ENCODE measurements around the gene LETM1. TPM values are rescaled to one million over a fixed set of nuclear protein-coding genes. Genes with fewer than 3 reads are reported as not detected.

LETM1 gene
- 10 to 100 TPM; 56.6 to 58.9 TPM for total RNA-seq

GRCh38 chr4:1856071-1856942, at the start of gene LETM1:
Gene LETM1, minus strand, starts transcription at chr4:1856156. Its CDS starts 206 bp downstream, at chr4:1855950.
- DNase-seq (peak; percentile 94), ATAC-seq (peak; percentile 92)
- Mint-ChIP-seq H3K4me3 (peak within 1 kb of the TSS; percentile 81), H3K36me3 (ENCODE audit: low read depth) (peaks cover 9% of the 10 kb centered on the region), H3K4me1 (ENCODE audit: low read depth) (peaks cover 50% of the 10 kb centered on the region), H3K9me3 (ENCODE audit: insufficient read depth) (no peaks in the 10 kb centered on the region), H3K27ac (peak within 1 kb of the TSS; percentile 84), H3K27me3 (ENCODE audit: low read depth) (no peaks in the 10 kb centered on the region)
- ChIA-PET CTCF (interaction anchor here (1.6 to 2.3 kb wide), 2 partner anchors 14 to 43 kb away, joined by 6 to 16 read pairs; no protein-coding TSS in a partner anchor), POLR2A (interaction anchor here (1.5 to 3.4 kb wide), 5 partner anchors 10 to 134 kb away, joined by 5 to 29 read pairs (median 5); partner anchors contain the start of gene NSD2)

GRCh38 chr4:1904042-1904441, 48.1 kb upstream of the LETM1 start:
- H3K4me1 Mint-ChIP-seq (ENCODE audit: low read depth), result peaks cover 79% of the 10 kb centered on the region
- ATAC-seq (no peak), DNase-seq (no peak)
- H3K27ac Mint-ChIP-seq, result peak overlapping the region; percentile 17
- H3K27me3 Mint-ChIP-seq (ENCODE audit: low read depth), result no peaks in the 10 kb centered on the region
- ChIA-PET POLR2A (no interaction called here), CTCF (no interaction called here)
- peaks cover 79% of the 10 kb centered on the region for H3K36me3 Mint-ChIP-seq (ENCODE audit: low read depth)
- no peaks in the 10 kb centered on the region for H3K9me3 Mint-ChIP-seq (ENCODE audit: insufficient read depth)
- no peak overlapping the region for H3K4me3 Mint-ChIP-seq

GRCh38 chr4:1903035-1903434, 47.1 kb upstream of the LETM1 start:
- peaks cover 79% of the 10 kb centered on the region for H3K36me3 Mint-ChIP-seq (ENCODE audit: low read depth)
- no peak overlapping the region for H3K27ac Mint-ChIP-seq
- no peak overlapping the region for H3K4me3 Mint-ChIP-seq
- H3K27me3 Mint-ChIP-seq (ENCODE audit: low read depth), result no peaks in the 10 kb centered on the region
- POLR2A ChIA-PET, result no interaction called here
- no peak for DNase-seq
- CTCF ChIA-PET, result no interaction called here
- no peaks in the 10 kb centered on the region for H3K9me3 Mint-ChIP-seq (ENCODE audit: insufficient read depth)
- ATAC-seq, result no peak
- peaks cover 77% of the 10 kb centered on the region for H3K4me1 Mint-ChIP-seq (ENCODE audit: low read depth)

GRCh38 chr4:1902243-1902642, 46.3 kb upstream of the LETM1 start:
- Mint-ChIP-seq H3K9me3 (ENCODE audit: insufficient read depth) (no peaks in the 10 kb centered on the region), H3K4me1 (ENCODE audit: low read depth) (peaks cover 75% of the 10 kb centered on the region), H3K27me3 (ENCODE audit: low read depth) (no peaks in the 10 kb centered on the region), H3K36me3 (ENCODE audit: low read depth) (peaks cover 78% of the 10 kb centered on the region), H3K27ac (no peak overlapping the region), H3K4me3 (no peak overlapping the region)
- ChIA-PET CTCF (interaction anchor here (1.6 kb wide), 1 partner anchor 39 kb away, joined by 4 read pairs; no protein-coding TSS in a partner anchor), POLR2A (no interaction called here)
- ATAC-seq (no peak), DNase-seq (no peak)

- no peak overlapping the region for H3K4me3 Mint-ChIP-seq
- DNase-seq (no peak), ATAC-seq (no peak)
- H3K9me3 Mint-ChIP-seq (ENCODE audit: insufficient read depth), result no peaks in the 10 kb centered on the region
- no peaks in the 10 kb centered on the region for H3K27me3 Mint-ChIP-seq (ENCODE audit: low read depth)
- POLR2A ChIA-PET, result no interaction called here
- peaks cover 80% of the 10 kb centered on the region for H3K36me3 Mint-ChIP-seq (ENCODE audit: low read depth)
- CTCF ChIA-PET, result interaction anchor here (1.6 to 4.7 kb wide), 6 partner anchors 8 to 154 kb away, joined by 4 to 64 read pairs (median 20); partner anchors contain the start of gene LETM1
- peaks cover 75% of the 10 kb centered on the region for H3K4me1 Mint-ChIP-seq (ENCODE audit: low read depth)
- H3K27ac Mint-ChIP-seq, result no peak overlapping the region
Observed at GRCh38 chr4:1901127-1901526, 45.2 kb upstream of the LETM1 start.

- CTCF ChIA-PET, result interaction anchor here (1.2 to 4.7 kb wide), 13 partner anchors 8 to 153 kb away, joined by 4 to 64 read pairs (median 11); partner anchors contain the start of gene LETM1
- H3K4me3 Mint-ChIP-seq, result no peak overlapping the region
- no peaks in the 10 kb centered on the region for H3K9me3 Mint-ChIP-seq (ENCODE audit: insufficient read depth)
- DNase-seq (no peak), ATAC-seq (no peak)
- POLR2A ChIA-PET, result interaction anchor here (2.3 kb wide), 1 partner anchor 30 kb away, joined by 14 read pairs; the partner anchor contains the start of gene NSD2
- no peaks in the 10 kb centered on the region for H3K27me3 Mint-ChIP-seq (ENCODE audit: low read depth)
- H3K36me3 Mint-ChIP-seq (ENCODE audit: low read depth), result peaks cover 80% of the 10 kb centered on the region
- no peak overlapping the region for H3K27ac Mint-ChIP-seq
- peaks cover 75% of the 10 kb centered on the region for H3K4me1 Mint-ChIP-seq (ENCODE audit: low read depth)
Observed at GRCh38 chr4:1900624-1901023, 44.7 kb upstream of the LETM1 start.

GRCh38 chr4:1900087-1900433, 44.1 kb upstream of the LETM1 start:
- POLR2A ChIA-PET, result interaction anchor here (0.6 to 2.3 kb wide), 5 partner anchors 7 to 327 kb away, joined by 3 to 14 read pairs (median 5); partner anchors contain the start of gene NSD2
- no peak for DNase-seq
- Mint-ChIP-seq H3K4me3 (no peak overlapping the region), H3K4me1 (ENCODE audit: low read depth) (peaks cover 75% of the 10 kb centered on the region), H3K9me3 (ENCODE audit: insufficient read depth) (no peaks in the 10 kb centered on the region), H3K27ac (no peak overlapping the region), H3K36me3 (ENCODE audit: low read depth) (peaks cover 80% of the 10 kb centered on the region), H3K27me3 (ENCODE audit: low read depth) (no peaks in the 10 kb centered on the region)
- CTCF ChIA-PET, result interaction anchor here (0.7 to 4.7 kb wide), 24 partner anchors 9 to 177 kb away, joined by 3 to 64 read pairs (median 6); partner anchors contain the start of gene LETM1
- ATAC-seq, result no peak

- peaks cover 79% of the 10 kb centered on the region for H3K36me3 Mint-ChIP-seq (ENCODE audit: low read depth)
- ChIA-PET POLR2A (interaction anchor here (0.6 to 2.3 kb wide), 5 partner anchors 8 to 327 kb away, joined by 3 to 14 read pairs (median 5); partner anchors contain the start of gene NSD2), CTCF (interaction anchor here (0.7 to 4.7 kb wide), 32 partner anchors 10 to 210 kb away, joined by 3 to 64 read pairs (median 5); partner anchors contain the start of gene LETM1)
- peak; percentile 94 for ATAC-seq
- DNase-seq, result peak; percentile 85
- no peak overlapping the region for H3K4me3 Mint-ChIP-seq
- H3K27ac Mint-ChIP-seq, result peak overlapping the region; percentile 79
- H3K4me1 Mint-ChIP-seq (ENCODE audit: low read depth), result peaks cover 72% of the 10 kb centered on the region
- H3K27me3 Mint-ChIP-seq (ENCODE audit: low read depth), result no peaks in the 10 kb centered on the region
- no peaks in the 10 kb centered on the region for H3K9me3 Mint-ChIP-seq (ENCODE audit: insufficient read depth)
Observed at GRCh38 chr4:1899149-1900086, 43.5 kb upstream of the LETM1 start.

- no peaks in the 10 kb centered on the region for H3K27me3 Mint-ChIP-seq (ENCODE audit: low read depth)
- peaks cover 78% of the 10 kb centered on the region for H3K36me3 Mint-ChIP-seq (ENCODE audit: low read depth)
- no peak for DNase-seq
- no peaks in the 10 kb centered on the region for H3K9me3 Mint-ChIP-seq (ENCODE audit: insufficient read depth)
- peaks cover 65% of the 10 kb centered on the region for H3K4me1 Mint-ChIP-seq (ENCODE audit: low read depth)
- peak overlapping the region; percentile 79 for H3K27ac Mint-ChIP-seq
- POLR2A ChIA-PET, result interaction anchor here (1.3 to 2.3 kb wide), 3 partner anchors 10 to 28 kb away, joined by 5 to 14 read pairs (median 7); partner anchors contain the start of gene NSD2
- CTCF ChIA-PET, result interaction anchor here (0.7 to 4.7 kb wide), 25 partner anchors 10 to 209 kb away, joined by 3 to 64 read pairs (median 5); partner anchors contain the start of gene LETM1
- ATAC-seq, result no peak
- no peak overlapping the region for H3K4me3 Mint-ChIP-seq
Observed at GRCh38 chr4:1898681-1899080, 42.7 kb upstream of the LETM1 start.

- no peaks in the 10 kb centered on the region for H3K9me3 Mint-ChIP-seq (ENCODE audit: insufficient read depth)
- peak overlapping the region; percentile 70 for H3K27ac Mint-ChIP-seq
- POLR2A ChIA-PET, result interaction anchor here (0.8 kb wide), 1 partner anchor 25 kb away, joined by 3 read pairs; no protein-coding TSS in a partner anchor
- no peak for DNase-seq
- peaks cover 76% of the 10 kb centered on the region for H3K36me3 Mint-ChIP-seq (ENCODE audit: low read depth)
- H3K4me3 Mint-ChIP-seq, result no peak overlapping the region
- peaks cover 61% of the 10 kb centered on the region for H3K4me1 Mint-ChIP-seq (ENCODE audit: low read depth)
- ATAC-seq, result no peak
- H3K27me3 Mint-ChIP-seq (ENCODE audit: low read depth), result no peaks in the 10 kb centered on the region
- CTCF ChIA-PET, result interaction anchor here (1.1 to 4.7 kb wide), 6 partner anchors 11 to 88 kb away, joined by 3 to 64 read pairs (median 14); partner anchors contain the start of gene LETM1
Observed at GRCh38 chr4:1898007-1898406, 42.1 kb upstream of the LETM1 start.

- Mint-ChIP-seq H3K27me3 (ENCODE audit: low read depth) (no peaks in the 10 kb centered on the region), H3K4me3 (no peak overlapping the region), H3K27ac (peak overlapping the region; percentile 39), H3K36me3 (ENCODE audit: low read depth) (peaks cover 77% of the 10 kb centered on the region), H3K9me3 (ENCODE audit: insufficient read depth) (no peaks in the 10 kb centered on the region), H3K4me1 (ENCODE audit: low read depth) (peaks cover 52% of the 10 kb centered on the region)
- ATAC-seq (no peak), DNase-seq (no peak)
- ChIA-PET CTCF (no interaction called here), POLR2A (interaction anchor here (0.9 to 1.0 kb wide), 2 partner anchors 9 to 24 kb away, joined by 3 to 4 read pairs; no protein-coding TSS in a partner anchor)
Observed at GRCh38 chr4:1896658-1896991, 40.7 kb upstream of the LETM1 start.

Measured in activated CD8-positive, alpha-beta T cell treated with anti-CD3 and anti-CD28 coated beads, Interleukin-2, amount 10 ng/mL, durations not matched to agents 7 days and 5 days (primary cell).